Parathyroid adenoma (tissue), 2 donors: ENCODE data around the gene PRKN.
A peak's percentile ranks its signal among the peaks of the same experiment; 100 is the strongest.

Experiments
- H2AFZ ChIP-seq: fragments of 300-600 bp; sonication (generic); one replicate; pipeline ENCODE4 v1.7.0; 2017; ENCODE audit warnings: antibody characterized with exemption, mild to moderate bottlenecking
- H3K27ac ChIP-seq: fragments of 300-600 bp; sonication (generic); one replicate; pipeline ENCODE4 v1.7.0; 2017
- H3K27me3 ChIP-seq: fragments of 300-600 bp; sonication (generic); one replicate; pipeline ENCODE4 v1.7.0; 2017; ENCODE audit warnings: low read length; ENCODE audit not compliant: control insufficient read depth, insufficient read depth
- H3K36me3 ChIP-seq: fragments of 300-600 bp; sonication (generic); one replicate; pipeline ENCODE4 v1.7.0; 2017; ENCODE audit warnings: low read length; ENCODE audit not compliant: control insufficient read depth, insufficient read depth
- H3K4me1 ChIP-seq: fragments of 300-600 bp; sonication (generic); one replicate; pipeline ENCODE4 v1.7.0; 2017; ENCODE audit warnings: control low read depth
- H3K4me2 ChIP-seq: fragments of 300-600 bp; sonication (generic); one replicate; pipeline ENCODE4 v1.7.0; 2017; ENCODE audit warnings: low read length
- H3K4me3 ChIP-seq: fragments of 300-600 bp; sonication (generic); one replicate; pipeline ENCODE4 v1.7.0; 2017; ENCODE audit warnings: low read depth, low read length
- H3K79me2 ChIP-seq: fragments of 300-600 bp; sonication (generic); one replicate; pipeline ENCODE4 v1.7.0; 2017; ENCODE audit warnings: control low read depth
- H3K9ac ChIP-seq: fragments of 300-600 bp; sonication (generic); one replicate; pipeline ENCODE4 v1.7.0; 2017; ENCODE audit warnings: mild to moderate bottlenecking
- H3K9me3 ChIP-seq: fragments of 300-600 bp; sonication (generic); one replicate; pipeline ENCODE4 v1.7.0; 2017; ENCODE audit warnings: low read length; ENCODE audit not compliant: control insufficient read depth
- TF ChIP-seq, protein P1 (sequence below): fragments of 300-600 bp; sonication (generic); IDR thresholded peaks from one replicate; pipeline ENCODE4 v1.7.0; 2017; ENCODE audit warnings: antibody characterized with exemption, mild to moderate bottlenecking
- donor health status: primary hyperparathyroidism.

The PRKN gene

DNA sequence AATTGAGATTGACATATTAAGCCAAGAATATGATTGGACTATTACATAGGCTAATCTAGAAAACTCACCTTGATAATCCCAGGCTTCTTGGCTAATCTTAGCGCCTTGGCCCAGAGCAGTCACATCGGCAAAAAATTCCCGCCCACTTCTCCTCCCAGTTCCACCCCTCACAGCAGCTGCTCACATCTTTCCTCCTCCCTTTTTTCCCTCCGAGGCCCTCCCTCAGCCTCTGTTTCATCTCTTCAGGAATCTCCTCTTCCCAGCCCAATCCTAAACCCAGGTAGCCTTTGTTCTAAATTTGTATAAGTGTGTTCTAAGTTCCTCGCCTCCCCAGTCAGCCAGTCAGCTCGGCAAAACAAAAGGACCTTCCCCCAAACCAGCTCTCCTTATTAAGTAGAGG is 184.3 kb downstream of the PRKN start:
- H3K27ac ChIP-seq: no peak overlapping the region
- no peak overlapping the region for H3K4me2 ChIP-seq
- H3K9me3 ChIP-seq: no peaks in the 10 kb centered on the region
- TF ChIP-seq, protein P1, sequence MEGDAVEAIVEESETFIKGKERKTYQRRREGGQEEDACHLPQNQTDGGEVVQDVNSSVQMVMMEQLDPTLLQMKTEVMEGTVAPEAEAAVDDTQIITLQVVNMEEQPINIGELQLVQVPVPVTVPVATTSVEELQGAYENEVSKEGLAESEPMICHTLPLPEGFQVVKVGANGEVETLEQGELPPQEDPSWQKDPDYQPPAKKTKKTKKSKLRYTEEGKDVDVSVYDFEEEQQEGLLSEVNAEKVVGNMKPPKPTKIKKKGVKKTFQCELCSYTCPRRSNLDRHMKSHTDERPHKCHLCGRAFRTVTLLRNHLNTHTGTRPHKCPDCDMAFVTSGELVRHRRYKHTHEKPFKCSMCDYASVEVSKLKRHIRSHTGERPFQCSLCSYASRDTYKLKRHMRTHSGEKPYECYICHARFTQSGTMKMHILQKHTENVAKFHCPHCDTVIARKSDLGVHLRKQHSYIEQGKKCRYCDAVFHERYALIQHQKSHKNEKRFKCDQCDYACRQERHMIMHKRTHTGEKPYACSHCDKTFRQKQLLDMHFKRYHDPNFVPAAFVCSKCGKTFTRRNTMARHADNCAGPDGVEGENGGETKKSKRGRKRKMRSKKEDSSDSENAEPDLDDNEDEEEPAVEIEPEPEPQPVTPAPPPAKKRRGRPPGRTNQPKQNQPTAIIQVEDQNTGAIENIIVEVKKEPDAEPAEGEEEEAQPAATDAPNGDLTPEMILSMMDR: no peak
- H3K4me3 ChIP-seq: no peak overlapping the region
- no peak overlapping the region for H2AFZ ChIP-seq
- peaks cover 5% of the 10 kb centered on the region for H3K4me1 ChIP-seq
- no peaks in the 10 kb centered on the region for H3K27me3 ChIP-seq
- no peaks in the 10 kb centered on the region for H3K79me2 ChIP-seq
- H3K9ac ChIP-seq: no peak overlapping the region
- H3K36me3 ChIP-seq: no peaks in the 10 kb centered on the region

- Histone ChIP-seq H3K36me3 (no peaks in the 10 kb centered on the region), H3K27me3 (no peaks in the 10 kb centered on the region), H3K4me1 (peaks cover 5% of the 10 kb centered on the region), H3K27ac (no peak overlapping the region), H3K4me3 (no peak overlapping the region), H3K9ac (no peak overlapping the region), H3K4me2 (no peak overlapping the region), H3K9me3 (no peaks in the 10 kb centered on the region), H2AFZ (no peak overlapping the region), H3K79me2 (no peaks in the 10 kb centered on the region)
- TF ChIP-seq, protein P1: no peak
Measured at GRCh38 chr6:162541019-162541601, 186.5 kb downstream of the PRKN start.

GRCh38 chr6:162539321-162539720 is 188.2 kb downstream of the PRKN start:
- TF ChIP-seq, protein P1: no peak
- no peaks in the 10 kb centered on the region for H3K79me2 ChIP-seq
- no peaks in the 10 kb centered on the region for H3K9me3 ChIP-seq
- H3K27ac ChIP-seq: no peak overlapping the region
- no peaks in the 10 kb centered on the region for H3K27me3 ChIP-seq
- H3K4me3 ChIP-seq: no peak overlapping the region
- H3K4me2 ChIP-seq: no peak overlapping the region
- H2AFZ ChIP-seq: no peak overlapping the region
- H3K9ac ChIP-seq: no peak overlapping the region
- H3K4me1 ChIP-seq: peaks cover 5% of the 10 kb centered on the region
- no peaks in the 10 kb centered on the region for H3K36me3 ChIP-seq

DNA sequence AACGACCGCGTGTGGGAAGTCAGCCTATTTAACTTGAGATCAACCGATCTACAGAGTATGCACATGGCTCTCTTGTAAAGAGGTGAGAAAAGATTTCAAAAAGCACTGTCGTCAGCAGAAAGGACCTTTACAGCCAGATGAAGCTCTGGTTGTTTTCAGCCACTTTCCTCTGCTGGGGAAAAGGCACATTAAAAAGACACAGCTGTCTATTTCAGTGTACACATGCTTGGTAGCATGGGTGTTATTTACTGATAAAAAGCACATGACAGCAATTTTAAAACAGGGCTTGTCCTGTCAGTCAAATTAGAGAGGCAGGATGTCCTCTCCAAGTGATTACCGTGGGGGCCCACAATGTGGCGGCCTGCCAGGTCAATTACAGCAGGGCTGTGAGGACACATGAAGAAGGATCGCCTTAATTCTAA is 188.9 kb downstream of the PRKN start:
- Histone ChIP-seq H3K27ac (no peak overlapping the region), H3K4me2 (no peak overlapping the region), H3K79me2 (no peaks in the 10 kb centered on the region), H3K9me3 (no peaks in the 10 kb centered on the region), H3K36me3 (no peaks in the 10 kb centered on the region), H3K4me1 (peaks cover 5% of the 10 kb centered on the region), H3K27me3 (no peaks in the 10 kb centered on the region), H3K4me3 (no peak overlapping the region), H3K9ac (no peak overlapping the region), H2AFZ (peak overlapping the region; percentile 31)
- TF ChIP-seq, protein P1: no peak

GRCh38 chr6:162533009-162533400 is 194.6 kb downstream of the PRKN start:
- Histone ChIP-seq H3K27ac (no peak overlapping the region), H3K27me3 (no peaks in the 10 kb centered on the region), H3K4me2 (no peak overlapping the region), H3K79me2 (no peaks in the 10 kb centered on the region), H3K9me3 (no peaks in the 10 kb centered on the region), H2AFZ (no peak overlapping the region), H3K4me1 (no peaks in the 10 kb centered on the region), H3K36me3 (no peaks in the 10 kb centered on the region), H3K4me3 (no peak overlapping the region), H3K9ac (no peak overlapping the region)
- TF ChIP-seq, protein P1: no peak
